HG03060 (cell line): ENCODE results near the gene EPB41L2.
A peak's percentile ranks its signal among the peaks of the same experiment; 100 is the strongest.
"Not testable (repeated sequence)": the region's sequence is repeated elsewhere in the genome, so short reads cannot be mapped to it uniquely, and the experiment has no call there.

Source experiments
- ATAC-seq: cut with Tn5 transposase; IDR thresholded peaks from one replicate; pipeline ENCODE4 v1.9.1; 2021; ENCODE audit warnings: low read depth, moderate number of reproducible peaks; ENCODE audit not compliant: unreplicated experiment

Gene EPB41L2

GRCh38 chr6:130927305-130927704 lies 135.7 kb downstream of the EPB41L2 start:
- ATAC-seq = no peak

- ATAC-seq = no peak
These were observed 139.7 kb downstream of the EPB41L2 start for GRCh38 chr6:130923350-130923749.

- ATAC-seq = no peak
These were observed 140.1 kb downstream of the EPB41L2 start for GRCh38 chr6:130922922-130923321.

DNA sequence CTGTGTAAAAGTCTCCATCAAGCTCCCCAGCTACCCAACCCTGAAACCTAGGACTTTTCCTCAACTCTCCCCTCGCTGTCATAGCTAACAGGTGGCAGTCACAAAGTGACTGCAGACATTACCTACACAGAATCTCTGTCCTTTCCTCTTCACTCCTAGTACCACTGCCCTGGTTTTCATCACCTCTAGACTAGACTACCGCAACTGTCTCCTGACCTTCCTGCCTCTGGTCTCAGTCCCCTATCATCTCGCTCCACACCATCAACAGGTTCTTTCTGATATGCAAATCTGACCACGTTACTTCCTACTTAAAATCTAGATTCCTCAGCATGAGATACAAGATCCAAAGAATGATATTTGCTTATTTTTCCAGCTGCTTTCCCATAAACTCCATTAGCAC lies 142.1 kb downstream of the EPB41L2 start:
- no peak for ATAC-seq

- ATAC-seq = no peak
These were observed 144.9 kb downstream of the EPB41L2 start for GRCh38 chr6:130918171-130918570.

GRCh38 chr6:130915606-130916005 lies 147.4 kb downstream of the EPB41L2 start:
- not testable (repeated sequence) for ATAC-seq

GRCh38 chr6:130913120-130913519 lies 149.9 kb downstream of the EPB41L2 start:
- peak; percentile 72 for ATAC-seq

DNA sequence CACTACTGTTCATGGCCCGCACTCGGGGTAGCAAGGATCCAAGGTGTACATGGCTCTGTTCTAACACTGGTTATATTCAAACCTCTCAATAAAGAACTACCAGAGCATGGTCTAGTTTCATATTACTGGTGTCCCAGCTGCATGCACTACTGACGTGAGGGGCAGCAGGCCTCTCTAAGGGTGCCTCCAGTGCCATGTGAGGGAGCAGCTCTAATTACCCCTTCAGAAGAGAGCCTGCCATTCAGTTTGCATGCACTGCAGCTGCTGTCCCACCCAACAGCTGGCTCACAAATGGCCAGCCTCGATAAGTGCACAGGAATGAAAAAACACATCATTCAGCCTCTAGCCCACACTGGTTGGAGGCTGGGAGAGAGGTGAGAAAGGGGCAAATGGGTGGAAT lies 150.6 kb downstream of the EPB41L2 start:
- no peak for ATAC-seq

- no peak for ATAC-seq
These were observed 154.1 kb downstream of the EPB41L2 start for GRCh38 chr6:130908958-130909357.

DNA sequence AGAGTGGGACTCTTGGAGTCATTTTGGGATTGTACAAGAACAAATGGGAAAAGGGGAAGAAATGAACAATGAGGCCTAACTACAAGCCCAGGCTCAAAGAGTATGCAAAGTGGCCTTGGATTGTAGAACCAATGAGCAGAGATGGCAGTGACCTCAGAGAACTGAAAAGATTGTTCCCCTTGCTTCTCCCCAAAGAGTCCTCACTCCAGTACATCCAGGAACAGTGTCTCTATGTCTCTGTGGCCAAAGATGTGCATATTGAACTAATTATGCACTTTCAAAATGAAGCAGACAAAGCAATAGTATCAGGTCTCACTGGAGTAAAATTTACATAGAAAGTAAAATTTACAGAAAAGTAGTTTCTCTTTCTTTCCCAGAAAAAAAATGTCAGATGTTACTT lies 154.9 kb downstream of the EPB41L2 start:
- ATAC-seq = peak; percentile 56

GRCh38 chr6:130907687-130908086 lies 155.4 kb downstream of the EPB41L2 start:
- ATAC-seq = no peak

DNA sequence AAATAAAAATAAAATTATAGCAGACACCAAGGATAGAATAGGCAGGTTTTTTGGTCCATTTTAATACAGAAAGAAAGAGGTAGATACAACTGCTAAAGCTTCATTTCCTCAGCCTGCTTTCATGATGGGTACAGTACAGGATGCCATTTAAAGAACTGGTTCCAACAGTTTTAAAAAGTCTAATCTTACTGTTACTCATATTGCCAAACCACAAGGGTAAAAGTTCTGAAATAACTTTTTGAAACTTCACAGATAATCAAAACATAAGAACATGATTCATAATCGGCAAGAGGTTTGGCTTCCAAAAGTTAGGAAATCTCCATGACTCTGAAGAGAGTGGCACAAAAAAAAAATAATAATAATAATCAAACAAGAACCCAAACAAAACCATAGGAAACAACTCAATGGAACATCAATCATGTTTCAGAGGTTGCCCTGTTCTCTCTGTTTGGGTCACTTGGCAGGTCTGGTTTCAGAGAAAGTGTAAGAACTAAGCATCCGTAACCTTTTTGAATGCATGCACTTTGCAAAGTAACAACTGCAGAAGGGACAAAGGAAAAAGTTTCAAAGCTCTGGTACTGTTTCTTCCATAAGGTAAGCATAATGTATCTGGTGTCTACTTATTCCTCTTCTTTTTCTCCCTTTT lies 156.2 kb downstream of the EPB41L2 start:
- ATAC-seq = no peak

DNA sequence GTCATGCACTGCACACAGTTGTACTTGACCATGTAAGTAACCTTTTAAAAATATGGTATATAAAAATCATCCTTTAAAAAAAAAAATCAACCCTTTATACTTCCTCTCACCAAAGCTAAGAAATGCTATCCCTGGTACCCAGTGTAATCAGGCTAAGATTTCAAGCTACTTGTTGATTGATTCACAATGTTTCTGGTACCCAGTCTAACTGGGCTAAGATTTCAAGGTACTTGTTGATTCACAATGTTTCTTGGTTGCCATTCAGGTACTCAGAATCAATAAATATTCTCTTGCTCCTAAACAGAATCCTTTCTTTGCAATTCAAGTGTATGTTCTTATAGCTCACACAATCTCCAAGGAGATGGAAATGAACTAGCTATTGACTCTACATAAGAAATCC lies 159.4 kb downstream of the EPB41L2 start:
- no peak for ATAC-seq

- no peak for ATAC-seq
These were observed 160.0 kb downstream of the EPB41L2 start for GRCh38 chr6:130903007-130903406.

- no peak for ATAC-seq
These were observed 162.1 kb downstream of the EPB41L2 start for GRCh38 chr6:130900913-130901312.

DNA sequence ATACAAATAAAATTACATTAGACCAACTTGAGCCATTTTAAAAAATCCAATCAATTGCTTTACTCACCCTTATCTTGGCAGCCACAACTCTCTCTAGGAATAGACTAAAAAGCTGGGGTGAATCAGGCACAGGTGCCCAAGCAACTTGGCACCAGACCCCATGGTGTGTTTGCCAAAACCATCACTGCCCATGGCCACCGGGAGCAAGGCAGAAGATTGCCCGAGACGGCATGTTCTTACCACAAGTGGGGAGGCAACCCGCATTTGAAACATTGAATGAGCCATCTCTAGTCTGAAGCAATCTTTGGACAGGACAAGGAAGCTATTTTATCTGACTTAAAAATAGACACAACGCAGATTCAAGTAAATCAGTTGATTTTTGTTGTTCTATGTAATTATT lies 166.8 kb downstream of the EPB41L2 start:
- ATAC-seq = no peak

GRCh38 chr6:130895516-130895915 lies 167.5 kb downstream of the EPB41L2 start:
- no peak for ATAC-seq

GRCh38 chr6:130893766-130894165 lies 169.3 kb downstream of the EPB41L2 start:
- ATAC-seq = no peak

DNA sequence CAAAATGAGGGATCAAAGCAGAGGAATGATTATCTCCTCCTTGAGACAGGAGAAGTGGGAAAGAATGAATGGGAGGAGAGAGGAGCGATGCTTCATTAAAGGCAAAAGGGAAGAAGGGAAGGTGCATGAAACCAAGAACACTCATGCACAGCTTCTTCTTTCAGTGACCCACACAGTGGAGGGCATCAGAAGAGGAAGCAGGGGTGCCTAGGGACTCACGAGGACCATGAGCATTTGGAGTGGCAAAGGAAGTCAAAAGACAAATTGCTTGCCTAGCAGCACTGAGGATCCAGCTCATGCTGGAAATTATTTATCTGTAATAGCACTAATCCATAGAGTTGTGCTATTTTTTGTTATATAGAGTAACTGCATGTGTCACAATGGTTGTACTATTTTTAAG lies 169.8 kb downstream of the EPB41L2 start:
- no peak for ATAC-seq

DNA sequence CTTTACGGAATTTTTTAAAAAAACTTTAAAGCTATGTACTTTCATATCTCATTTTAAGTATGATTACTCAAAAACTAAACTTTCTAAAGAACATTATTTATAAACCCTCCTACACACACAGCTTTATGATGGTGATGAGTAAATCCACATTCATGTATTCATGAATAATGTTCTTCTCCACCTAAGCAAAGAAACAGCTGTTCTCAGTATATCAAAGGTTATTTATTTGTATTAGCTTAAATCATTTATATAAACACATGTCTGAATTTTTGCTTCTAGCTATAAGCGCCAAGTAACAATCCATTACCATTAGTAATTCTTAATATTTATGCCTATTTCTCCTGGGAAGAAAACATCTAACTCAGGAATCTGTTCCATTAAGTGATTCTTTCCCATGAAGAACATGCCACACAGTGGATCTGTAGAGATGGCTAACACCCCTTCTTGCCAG lies 172.5 kb downstream of the EPB41L2 start:
- ATAC-seq = no peak

DNA sequence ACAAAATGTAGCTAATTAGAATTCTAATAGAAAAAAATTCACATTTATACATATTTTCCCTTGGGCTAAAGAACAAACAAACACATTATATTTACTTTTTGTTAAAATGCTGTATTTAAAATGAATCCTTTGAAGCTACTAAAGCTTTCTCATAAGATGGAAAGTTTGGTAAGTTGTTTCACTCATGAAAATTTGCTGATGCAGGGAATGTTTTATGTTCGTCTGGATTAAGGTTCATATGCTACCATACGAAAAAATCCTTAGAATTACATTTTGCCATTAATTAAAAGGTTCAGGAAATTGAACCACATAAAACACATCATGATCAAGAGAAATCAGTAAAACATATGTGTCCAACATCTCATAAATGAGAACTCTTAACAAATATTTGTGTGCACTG lies 173.6 kb downstream of the EPB41L2 start:
- ATAC-seq = no peak

DNA sequence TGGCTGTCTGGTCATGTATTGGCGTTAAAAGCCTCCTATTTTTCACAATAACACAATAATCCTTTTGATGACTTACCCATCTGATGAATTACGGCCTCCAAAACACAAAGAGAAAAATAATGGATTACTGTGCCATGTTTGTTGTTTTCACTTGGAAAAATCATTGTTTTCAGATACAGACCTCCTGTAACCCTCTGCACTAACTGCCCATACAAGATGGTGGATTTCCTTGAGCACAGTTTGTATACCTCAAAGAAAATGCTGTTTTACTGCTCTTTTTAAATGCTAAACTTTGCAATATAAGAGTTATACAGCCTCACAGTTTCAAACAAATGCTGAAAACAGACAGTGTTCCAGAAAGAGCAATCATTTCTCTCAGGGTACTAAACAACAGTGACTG lies 174.8 kb downstream of the EPB41L2 start:
- no peak for ATAC-seq

GRCh38 chr6:130886966-130887365 lies 176.1 kb downstream of the EPB41L2 start:
- no peak for ATAC-seq
